GM12865 (cell line): Measurements from ENCODE around the gene OR51B5.
"Not testable (repeated sequence)": the region's sequence is repeated elsewhere in the genome, so short reads cannot be mapped to it uniquely, and the experiment has no call there.

Experiments used
- DNase-seq: peaks from one replicate; pipeline ENCODE4 v3.0.0; 2010; ENCODE audit warnings: low read depth
- H3K4me3 ChIP-seq: 2 replicates; pipeline ENCODE4 v1.5.1; 2011; ENCODE audit warnings: mild to moderate bottlenecking, low read depth, low read length, control low read depth
- CTCF ChIP-seq: IDR thresholded peaks from 2 replicates; pipeline ENCODE4 v1.5.1; 2011; ENCODE audit warnings: low read length, control low read depth, low read depth, inconsistent platforms; ENCODE audit not compliant: insufficient read depth; ENCODE audit errors: missing control alignments

The OR51B5 gene

GRCh38 chr11:5368502-5369043 lies 25.2 kb upstream of the OR51B5 start:
- DNase-seq: no peak
- no peak overlapping the region for H3K4me3 ChIP-seq
- no peak for TF ChIP-seq CTCF

GRCh38 chr11:5367448-5368074 lies 24.2 kb upstream of the OR51B5 start:
- DNase-seq: no peak
- H3K4me3 ChIP-seq: no peak overlapping the region
- no peak for TF ChIP-seq CTCF

- no peak overlapping the region for H3K4me3 ChIP-seq
- no peak for TF ChIP-seq CTCF
These were observed 23.5 kb upstream of the OR51B5 start for GRCh38 chr11:5366856-5367255.

GRCh38 chr11:5366365-5366764 lies 23.0 kb upstream of the OR51B5 start:
- DNase-seq, H3K4me3 ChIP-seq: not testable (repeated sequence)

More at GRCh38 chr11:5366856-5367255, 23.5 kb upstream of the OR51B5 start:
- no peak for DNase-seq

- DNase-seq: no peak
- H3K4me3 ChIP-seq: no peak overlapping the region
- no peak for TF ChIP-seq CTCF
These were observed 20.9 kb upstream of the OR51B5 start for GRCh38 chr11:5364214-5364613.

- no peak overlapping the region for H3K4me3 ChIP-seq
- DNase-seq: no peak
- TF ChIP-seq CTCF: no peak
These were observed 20.4 kb upstream of the OR51B5 start for GRCh38 chr11:5363679-5364078.

GRCh38 chr11:5362017-5362625 lies 18.8 kb upstream of the OR51B5 start:
- no peak for DNase-seq
- no peak for TF ChIP-seq CTCF

GRCh38 chr11:5356031-5356430 lies 12.7 kb upstream of the OR51B5 start:
- not testable (repeated sequence) for DNase-seq, H3K4me3 ChIP-seq

More at GRCh38 chr11:5362017-5362625, 18.8 kb upstream of the OR51B5 start:
- H3K4me3 ChIP-seq: no peak overlapping the region
